G401 (cell line): Measurements from ENCODE around the gene RTKN2. TPM values are rescaled to one million over a fixed set of nuclear protein-coding genes. Genes with fewer than 3 reads are reported as not detected.

Experiments
- DNase-seq: peaks from one replicate; pipeline ENCODE4 v3.0.0-alpha.2; 2015; ENCODE audit warnings: low spot score
- in situ Hi-C: cut with HindIII; loops from 2 replicates; pipeline ENCODE4 v1.10.0; 2016; ENCODE audit warnings: low sequenced_read_pairs, mixed read lengths
- total RNA-seq: library from RNA; depleted of rRNA; stranded (reverse); fragments of >200 nt; shearing (Covaris generic); gene quantifications from 2 replicates; pipeline ENCODE4 v1.2.3, GENCODE V29; 2014; rRNA removed

The RTKN2 gene
- total RNA-seq, 1 experiment from 2014 or later: 4.5 TPM

DNA sequence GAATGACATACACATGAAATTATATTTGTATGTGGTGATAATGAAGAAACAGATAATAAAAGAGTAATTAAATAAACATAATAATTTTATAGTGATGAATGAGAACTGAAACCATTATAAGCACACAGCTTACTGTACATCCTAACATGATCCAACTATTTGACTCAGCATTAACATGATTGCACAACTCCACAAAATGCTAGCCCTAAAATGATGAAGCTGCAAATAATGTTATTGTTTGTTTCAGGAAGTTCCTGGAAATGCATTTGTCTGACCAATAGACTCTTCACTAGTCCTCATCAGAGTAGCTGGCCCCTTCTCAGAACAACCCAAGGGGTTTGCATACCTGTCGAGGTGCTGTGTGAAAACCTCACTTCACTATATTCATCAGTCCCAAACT, 115.5 kb downstream of the RTKN2 start:
- no peak for DNase-seq
- in situ Hi-C loops: no loop called here

DNA sequence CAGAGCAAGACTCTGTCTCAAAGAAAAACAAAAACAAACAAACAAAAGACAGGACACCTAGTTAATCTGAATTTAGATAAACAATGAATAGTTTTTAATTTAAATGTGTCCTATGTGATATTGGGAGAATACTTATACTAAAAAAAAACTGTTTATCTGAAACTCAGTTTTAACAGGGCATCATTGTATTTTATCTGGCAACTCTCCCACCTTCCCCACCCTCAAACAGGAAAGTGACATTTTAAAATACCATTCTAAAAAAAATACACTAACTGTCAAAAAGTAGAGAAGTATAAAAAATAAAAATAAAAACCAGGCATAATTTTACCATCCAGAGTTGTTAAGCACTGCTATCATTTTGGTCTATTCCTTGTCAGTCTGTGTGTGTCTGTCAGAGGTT, 119.0 kb downstream of the RTKN2 start:
- in situ Hi-C loops: no loop called here
- DNase-seq: no peak

DNA sequence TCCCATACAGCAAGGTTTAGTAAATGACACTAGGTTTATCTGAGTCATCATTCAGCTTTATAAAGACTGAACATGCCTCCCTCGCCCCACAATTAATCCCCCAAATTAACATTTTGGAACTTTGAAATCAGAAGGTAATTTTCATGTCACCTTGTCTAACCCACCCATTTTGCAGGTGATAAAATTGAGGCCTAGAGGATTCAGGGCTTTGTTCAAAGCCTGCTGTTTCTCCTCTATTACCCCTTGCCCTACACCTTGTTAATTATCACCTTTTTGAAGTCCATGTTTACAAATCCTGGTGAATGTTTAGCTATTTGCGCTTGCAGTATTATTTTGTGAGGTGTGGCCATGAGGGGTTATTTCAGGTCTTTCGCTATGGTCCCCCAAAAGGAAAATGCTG, 120.5 kb downstream of the RTKN2 start:
- no peak for DNase-seq
- in situ Hi-C loops: no loop called here

DNA sequence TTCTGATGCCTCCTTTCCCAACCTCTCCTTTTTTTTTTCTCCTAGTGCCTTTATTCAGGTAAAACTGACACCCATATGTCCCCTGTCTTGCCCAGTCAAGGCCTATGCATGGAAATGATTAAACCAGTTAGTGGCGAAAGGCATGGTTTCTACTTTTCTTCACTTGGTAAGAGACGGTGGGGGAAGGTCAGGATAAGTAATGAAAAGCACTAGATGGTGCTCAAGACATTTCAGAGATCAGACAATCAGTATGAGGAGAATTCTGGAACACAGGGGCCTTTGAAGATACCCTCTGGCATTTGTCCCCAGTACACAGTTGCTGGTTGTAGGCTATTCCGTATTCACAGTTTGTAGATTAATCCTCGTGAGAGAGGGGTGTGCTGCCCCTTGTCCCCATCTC, 121.2 kb downstream of the RTKN2 start:
- DNase-seq: no peak
- in situ Hi-C loops: no loop called here

DNA sequence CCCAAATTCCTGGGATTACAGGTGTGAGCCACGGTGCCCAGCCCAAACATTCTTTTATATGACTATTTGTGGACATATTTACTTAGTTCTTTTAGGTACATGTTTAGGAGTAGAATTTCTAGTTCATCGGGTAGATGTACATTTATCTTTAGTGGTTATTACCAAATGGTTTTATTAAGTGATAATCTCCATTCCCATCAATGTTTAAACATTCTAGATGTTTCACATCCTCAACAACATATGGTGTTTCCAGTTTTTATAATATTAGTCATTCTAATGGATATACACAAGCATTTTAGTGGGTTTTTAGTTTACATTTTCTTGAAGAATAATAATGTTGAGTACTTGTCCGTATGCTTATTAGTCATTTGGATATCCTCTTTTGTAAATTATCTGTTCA, 131.7 kb downstream of the RTKN2 start:
- no peak for DNase-seq
- in situ Hi-C loops: no loop called here

DNA sequence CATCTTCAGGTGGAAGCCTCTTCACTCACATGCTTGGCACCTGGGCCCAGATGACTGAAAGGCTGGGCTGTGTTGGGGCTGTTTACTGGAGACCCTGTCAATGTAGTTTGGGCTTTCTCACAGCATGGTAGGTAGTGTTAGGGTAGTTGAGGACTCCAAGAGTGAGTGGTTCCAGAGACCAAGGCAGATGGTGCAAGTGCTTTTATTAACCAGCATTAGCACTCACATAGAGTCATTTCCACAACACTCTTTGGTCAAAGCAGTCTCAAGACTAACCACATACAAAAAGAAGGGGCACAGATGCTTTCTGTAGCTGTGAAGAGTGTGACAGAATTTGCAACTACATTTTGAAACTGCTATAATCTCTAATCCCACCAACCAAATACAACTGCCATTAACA, 135.0 kb downstream of the RTKN2 start:
- in situ Hi-C loops: no loop called here

More for the DNA sequence above, 135.0 kb downstream of the RTKN2 start:
- DNase-seq: no peak

Other genes starting within 250 kb of the RTKN2 start
- gene ZNF365, start 105.5 kb upstream of the RTKN2 start, total RNA-seq: not detected in 2 replicates